A549 (cell line): ENCODE data around the gene ZNF750. TPM values are rescaled to one million over a fixed set of nuclear protein-coding genes. Genes with fewer than 3 reads are reported as not detected.

Source experiments
- ATAC-seq, 2 experiments: fragments of 200-7000 bp in 1 of 2; fragments of >200 bp in 1 of 2; cut with Nextera tagmentation in 1 of 2; cut with Tn5 transposase in 1 of 2; 3 replicates each; pipeline versions ENCODE4 v1.8.0 to v1.9.1; 2018 to 2020; ENCODE audit warnings: mild to moderate bottlenecking in 1 of 2, moderate library complexity in 1 of 2
- CTCF ChIA-PET: fragments of 300-600 bp; sonication (Branson Sonifier 250); formaldehyde crosslinking; extraction: SDS; loops from one replicate; lab custom pipeline; 2021; ENCODE audit warnings: antibody characterized with exemption, inconsistent platforms; lab: Yijun Ruan, JAX
- POLR2A ChIA-PET: fragments of 350-600 bp; formaldehyde crosslinking; extraction: SDS; loops from one replicate; lab custom pipeline; 2021; ENCODE audit warnings: antibody characterized with exemption, inconsistent platforms; lab: Yijun Ruan, JAX
- DNase-seq, 2 experiments: peaks; one replicate each; pipeline versions ENCODE4 v3.0.0 to v3.0.0-alpha.2; 2011 to 2016; ENCODE audit warnings: low read depth in 1 of 2, low spot score in 1 of 2
- FAIRE-seq: peaks from 2 replicates; lab custom pipeline; 2011; peaks lifted over from hg19 to GRCh38; lab: Jason Lieb, UNC
- H3K27ac ChIP-seq, 2 experiments: fragments of >200 bp; sonication (Bioruptor Twin); formaldehyde crosslinking; 3 replicates each; pipeline ENCODE4 v1.5.1; 2016 to 2017
- H3K4me1 ChIP-seq: fragments of >200 bp; sonication (Bioruptor Twin); formaldehyde crosslinking; 3 replicates; pipeline ENCODE4 v1.6.1; 2016
- H3K4me2 ChIP-seq: fragments of >200 bp; sonication (Bioruptor Twin); formaldehyde crosslinking; 3 replicates; pipeline ENCODE4 v1.6.1; 2016
- H3K4me3 ChIP-seq: fragments of >200 bp; sonication (Bioruptor Twin); formaldehyde crosslinking; 3 replicates; pipeline ENCODE4 v1.5.1; 2016
- H3K9me3 ChIP-seq: fragments of >200 bp; sonication (Bioruptor Twin); formaldehyde crosslinking; 3 replicates; pipeline ENCODE4 v1.6.1; 2016
- BHLHE40 ChIP-seq: IDR thresholded peaks from 2 replicates; pipeline ENCODE4 v1.6.1; 2012; ENCODE audit warnings: low read depth, low read length, inconsistent platforms
- CBX2 ChIP-seq: fragments of 200-600 bp; sonication (generic); IDR thresholded peaks from 2 replicates; pipeline ENCODE4 v1.6.1; 2016; ENCODE audit warnings: low read depth, mild to moderate bottlenecking, borderline replicate concordance
- CEBPB ChIP-seq, 2 experiments: fragments of >200 bp in 1 of 2; sonication (Bioruptor Twin) in 1 of 2; formaldehyde crosslinking in 1 of 2; IDR thresholded peaks; 2 replicates each; pipeline ENCODE4 v1.6.1; 2012 to 2016
- CHD2 ChIP-seq: fragments of 150-350 bp; IDR thresholded peaks from 2 replicates; pipeline ENCODE4 v1.6.1; 2014; ENCODE audit warnings: low read length; ENCODE audit not compliant: partially characterized antibody
- CHD4 ChIP-seq: fragments of 200-600 bp; sonication (generic); IDR thresholded peaks from 2 replicates; pipeline ENCODE4 v1.6.1; 2016; ENCODE audit warnings: antibody characterized with exemption, mild to moderate bottlenecking, borderline replicate concordance
- EP300 ChIP-seq, 2 experiments: fragments of >200 bp; sonication (Bioruptor Twin); formaldehyde crosslinking; IDR thresholded peaks; 2 replicates in 1 of 2; 3 replicates in 1 of 2; pipeline ENCODE4 v1.6.1; 2016 to 2017
- FOSB ChIP-seq: fragments of 250-450 bp; sonication (Bioruptor Pico); IDR thresholded peaks from 2 replicates; pipeline ENCODE4 v1.5.0; 2020; ENCODE audit warnings: mild to moderate bottlenecking, moderate library complexity
- FOXS1 ChIP-seq: fragments of 250-450 bp; sonication (Bioruptor Pico); IDR thresholded peaks from 2 replicates; pipeline ENCODE4 v1.5.0; 2020; ENCODE audit warnings: mild to moderate bottlenecking, moderate library complexity
- GATA3 ChIP-seq: IDR thresholded peaks from 2 replicates; pipeline ENCODE4 v1.6.1; 2012; ENCODE audit warnings: borderline replicate concordance
- JUNB ChIP-seq: fragments of >200 bp; sonication (Bioruptor Twin); formaldehyde crosslinking; IDR thresholded peaks from 2 replicates; pipeline ENCODE4 v1.6.1; 2016
- MYC ChIP-seq: IDR thresholded peaks from 2 replicates; pipeline ENCODE4 v1.6.1; 2012; ENCODE audit warnings: mild to moderate bottlenecking, inconsistent platforms, low read length, improper control_type of control experiment, borderline replicate concordance
- NFE2L2 ChIP-seq: fragments of 150-350 bp; conservative IDR thresholded peaks from 2 replicates; pipeline ENCODE4 v1.6.1; 2014; ENCODE audit warnings: low read length
- NPAS2 ChIP-seq: fragments of 250-450 bp; sonication (Bioruptor Pico); IDR thresholded peaks from 2 replicates; pipeline ENCODE4 v1.8.0; 2022; ENCODE audit warnings: mild to moderate bottlenecking, moderate library complexity, borderline replicate concordance
- NR3C1 ChIP-seq: fragments of >200 bp; sonication (Bioruptor Twin); formaldehyde crosslinking; IDR thresholded peaks from 3 replicates; pipeline ENCODE4 v1.6.1; 2017
- PHF8 ChIP-seq: fragments of 200-600 bp; sonication (generic); IDR thresholded peaks from 2 replicates; pipeline ENCODE4 v1.6.1; 2016; ENCODE audit warnings: low read depth, mild to moderate bottlenecking, antibody characterized with exemption, moderate library complexity, borderline replicate concordance
- POLR2AphosphoS2 ChIP-seq: conservative IDR thresholded peaks from 2 replicates; pipeline ENCODE4 v1.6.1; 2012; ENCODE audit warnings: low read length, improper control_type of control experiment, inconsistent platforms
- RAD21 ChIP-seq, 2 experiments: fragments of >200 bp in 1 of 2; sonication (Bioruptor Twin) in 1 of 2; formaldehyde crosslinking in 1 of 2; IDR thresholded peaks in 1 of 2; conservative IDR thresholded peaks in 1 of 2; 2 replicates in 1 of 2; 3 replicates in 1 of 2; pipeline ENCODE4 v1.6.1; 2012 to 2018; ENCODE audit warnings: inconsistent platforms in 1 of 2
- RARB ChIP-seq: fragments of 250-450 bp; sonication (Bioruptor Pico); IDR thresholded peaks from 2 replicates; pipeline ENCODE4 v1.8.0; 2021; ENCODE audit warnings: mild to moderate bottlenecking, moderate library complexity
- RCOR1 ChIP-seq: fragments of 150-350 bp; IDR thresholded peaks from 2 replicates; pipeline ENCODE4 v1.6.1; 2014; ENCODE audit warnings: antibody characterized with exemption, low read length, low read depth
- RFX5 ChIP-seq: fragments of 450-650 bp; IDR thresholded peaks from 2 replicates; pipeline ENCODE4 v1.7.1; 2014; ENCODE audit warnings: antibody characterized with exemption, mild to moderate bottlenecking, moderate library complexity
- RNF2 ChIP-seq: fragments of 200-600 bp; sonication (generic); IDR thresholded peaks from 2 replicates; pipeline ENCODE4 v1.6.1; 2016; ENCODE audit warnings: low read depth, mild to moderate bottlenecking, antibody characterized with exemption, moderate library complexity, borderline replicate concordance
- SMC3 ChIP-seq: fragments of >200 bp; sonication (Bioruptor Twin); formaldehyde crosslinking; IDR thresholded peaks from 3 replicates; pipeline ENCODE4 v1.6.1; 2018; ENCODE audit warnings: inconsistent platforms
- SREBF2 ChIP-seq: fragments of 450-650 bp; IDR thresholded peaks from 2 replicates; pipeline ENCODE4 v1.6.1; 2014; ENCODE audit warnings: mild to moderate bottlenecking, moderate library complexity
- TP53 ChIP-seq: fragments of 250-450 bp; sonication (Bioruptor Pico); IDR thresholded peaks from 2 replicates; pipeline ENCODE4 v1.5.0; 2021; ENCODE audit warnings: mild to moderate bottlenecking, moderate library complexity
- ZC3H11A ChIP-seq: fragments of 450-650 bp; IDR thresholded peaks from 2 replicates; pipeline ENCODE4 v1.6.1; 2014; ENCODE audit warnings: antibody characterized with exemption, mild to moderate bottlenecking
- ZNF302 ChIP-seq: fragments of 250-450 bp; sonication (Bioruptor Pico); IDR thresholded peaks from 2 replicates; pipeline ENCODE4 v1.9.0; 2021; ENCODE audit warnings: inconsistent platforms, mild to moderate bottlenecking, moderate library complexity
- ZSCAN20 ChIP-seq: fragments of 250-450 bp; sonication (Bioruptor Pico); IDR thresholded peaks from 2 replicates; pipeline ENCODE4 v1.8.0; 2022; ENCODE audit warnings: mild to moderate bottlenecking, moderate library complexity
- WGBS: methylation state at CpG from one replicate; pipeline ENCODE4 v1.1.6; 2017; ENCODE audit errors: missing lambda C conversion rate; 5-methylcytosine and 5-hydroxymethylcytosine counted together
- polyA plus RNA-seq, 4 experiments: library from polyadenylated mRNA; depleted of rRNA in 3 of 4; stranded (reverse); fragments of >200 nt; fragmentation: RNase III in 1 of 4; extraction: RNeasy Plus Mini Kit Qiagen cat#74134 plus additional on column Dnase treatment in 1 of 4; gene quantifications; 2 replicates in 3 of 4; 3 replicates in 1 of 4; pipeline ENCODE4 v1.2.3, GENCODE V29; 2011 to 2017
- TF ChIP-seq, protein P1 (sequence below): fragments of 450-650 bp; IDR thresholded peaks from 2 replicates; pipeline ENCODE4 v1.6.1; 2014; ENCODE audit warnings: antibody characterized with exemption
- TF ChIP-seq, protein P2 (sequence below): IDR thresholded peaks from 2 replicates; pipeline ENCODE4 v1.6.1; 2012
- TF ChIP-seq, protein P3 (sequence below): fragments of 150-350 bp; IDR thresholded peaks from 2 replicates; pipeline ENCODE4 v1.6.1; 2014; ENCODE audit warnings: low read depth, mild to moderate bottlenecking, low read length
- TF ChIP-seq, protein P4 (sequence below): fragments of >200 bp; sonication (Bioruptor Twin); formaldehyde crosslinking; IDR thresholded peaks from 3 replicates; pipeline ENCODE4 v1.5.1; 2016
- TF ChIP-seq, protein P5 (sequence below): fragments of >200 bp; sonication (Bioruptor Twin); formaldehyde crosslinking; IDR thresholded peaks from 3 replicates; pipeline ENCODE4 v1.6.1; 2016

The ZNF750 gene
- polyA plus RNA-seq, 2 of the 4 experiments (the other 2 are of a cell fraction), result not detected

DNA sequence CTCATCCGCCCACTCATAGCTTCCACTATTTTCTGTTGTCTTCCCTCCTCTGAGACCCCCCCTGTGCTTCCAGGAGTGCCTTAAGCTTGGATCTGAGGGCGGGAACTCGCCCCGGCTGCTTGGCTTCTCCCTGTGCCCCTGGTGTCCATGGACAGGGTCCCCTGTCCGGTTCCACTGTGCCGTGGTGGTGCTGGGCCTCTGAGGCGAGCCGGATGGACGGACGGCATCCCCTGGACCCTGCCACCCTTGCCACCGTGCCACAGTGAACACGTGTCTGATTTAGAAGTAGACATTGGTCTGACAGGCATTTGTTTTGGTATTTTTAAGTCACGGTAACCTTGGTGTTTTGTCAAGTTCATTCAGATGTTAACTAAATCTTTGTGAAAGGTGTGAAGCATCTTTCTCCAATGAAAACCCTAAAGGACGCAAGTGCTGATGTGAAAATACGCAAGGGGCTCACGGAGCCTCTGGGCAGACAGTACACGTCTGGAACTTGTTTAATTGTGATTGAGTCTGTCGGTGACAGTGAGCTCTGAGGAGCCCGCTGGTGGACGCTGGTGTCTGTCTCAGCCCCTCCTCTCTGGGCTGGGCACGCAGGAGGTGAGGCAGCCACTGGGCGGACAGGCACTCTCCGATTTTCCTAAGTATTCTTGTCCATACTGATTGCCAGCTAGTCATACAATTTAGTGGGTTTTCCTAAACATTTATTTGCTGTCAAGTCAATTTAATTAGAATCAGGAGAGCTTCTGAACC lies 26.3 kb downstream of the ZNF750 start:
- Histone ChIP-seq H3K4me3 (no peak overlapping the region), H3K4me2 (no peak overlapping the region), H3K27ac (no peak overlapping the region), H3K4me1 (no peaks in the 10 kb centered on the region), H3K9me3 (no peaks in the 10 kb centered on the region)
- ATAC-seq (no peak), FAIRE-seq (no peak), DNase-seq (no peak)
- 95% methylated on average over 23 of the region's 23 CpGs for WGBS
- POLR2A ChIA-PET, result no interaction called here
- TF ChIP-seq RAD21 (conservative IDR thresholded peaks at IDR 0.05 in 1 of 2, IDR thresholded peaks at IDR 0.05 in 1 of 2) (no peak), MYC (no peak), NPAS2 (CRISPR knock-in tag) (no peak), PHF8 (no peak), TP53 (no peak), RARB (CRISPR knock-in tag) (no peak), JUNB (no peak), POLR2AphosphoS2 (no peak), ZNF302 (CRISPR knock-in tag) (no peak), ZC3H11A (no peak), NR3C1 (no peak), SMC3 (no peak), BHLHE40 (no peak)
- TF ChIP-seq, protein P1, sequence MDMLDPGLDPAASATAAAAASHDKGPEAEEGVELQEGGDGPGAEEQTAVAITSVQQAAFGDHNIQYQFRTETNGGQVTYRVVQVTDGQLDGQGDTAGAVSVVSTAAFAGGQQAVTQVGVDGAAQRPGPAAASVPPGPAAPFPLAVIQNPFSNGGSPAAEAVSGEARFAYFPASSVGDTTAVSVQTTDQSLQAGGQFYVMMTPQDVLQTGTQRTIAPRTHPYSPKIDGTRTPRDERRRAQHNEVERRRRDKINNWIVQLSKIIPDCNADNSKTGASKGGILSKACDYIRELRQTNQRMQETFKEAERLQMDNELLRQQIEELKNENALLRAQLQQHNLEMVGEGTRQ, result no peak
- CTCF ChIA-PET, result interaction anchor here (1.1 kb wide), 1 partner anchor 32 kb away, joined by 5 read pairs; no protein-coding TSS in a partner anchor

DNA sequence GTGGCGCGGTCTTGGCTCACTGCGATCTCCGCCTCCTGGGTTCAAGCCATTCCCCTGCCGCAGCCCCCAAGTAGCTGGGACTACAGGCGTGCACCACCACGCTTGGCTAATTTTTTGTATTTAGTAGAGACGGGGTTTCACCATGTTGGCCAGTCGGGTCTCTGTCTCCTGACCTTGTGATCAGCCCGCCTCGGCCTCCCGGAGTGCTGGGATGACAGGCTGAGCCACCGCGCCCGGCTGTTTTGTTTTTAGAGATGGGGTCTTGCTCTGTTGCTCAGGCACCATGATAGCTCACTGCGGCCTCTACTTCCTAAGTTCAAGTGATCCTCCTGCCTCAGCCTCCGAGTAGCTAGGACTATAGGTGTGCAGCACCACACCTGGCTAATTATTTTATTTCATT lies 27.2 kb downstream of the ZNF750 start:
- ATAC-seq (no peak), FAIRE-seq (no peak)

DNA sequence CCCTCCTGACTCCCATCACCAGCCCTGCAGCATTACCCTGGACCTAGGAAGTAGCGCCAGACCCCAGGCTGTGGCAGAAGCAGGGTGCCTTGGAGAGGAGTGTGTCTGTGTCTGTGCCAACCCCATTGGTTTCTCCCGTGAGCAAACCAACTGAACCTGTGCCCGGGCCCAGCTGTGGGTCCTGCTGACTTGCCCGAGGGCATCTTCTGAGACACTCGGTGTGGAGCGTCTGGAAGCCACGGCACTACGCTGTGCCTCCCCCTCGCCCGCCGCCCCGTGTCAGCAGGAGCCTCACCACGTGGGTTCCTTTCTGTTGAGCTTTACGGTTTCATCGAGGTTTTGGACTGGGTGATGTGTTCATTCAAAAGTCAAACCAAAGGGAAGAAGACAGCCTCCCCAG lies 27.8 kb downstream of the ZNF750 start:
- no peak for DNase-seq
- Histone ChIP-seq H3K4me2 (no peak overlapping the region), H3K4me3 (no peak overlapping the region), H3K27ac (no peak overlapping the region), H3K4me1 (no peaks in the 10 kb centered on the region), H3K9me3 (no peaks in the 10 kb centered on the region)
- ATAC-seq, result no peak
- ChIA-PET POLR2A (no interaction called here), CTCF (interaction anchor here (1.5 kb wide), 1 partner anchor 30 kb away, joined by 6 read pairs; no protein-coding TSS in a partner anchor)
- no peak for FAIRE-seq
- 95% methylated on average over 14 of the region's 15 CpGs for WGBS
- TF ChIP-seq CBX2, result no peak
- TF ChIP-seq CHD4, result no peak
- TF ChIP-seq NFE2L2, result no peak
- TF ChIP-seq, protein P2, sequence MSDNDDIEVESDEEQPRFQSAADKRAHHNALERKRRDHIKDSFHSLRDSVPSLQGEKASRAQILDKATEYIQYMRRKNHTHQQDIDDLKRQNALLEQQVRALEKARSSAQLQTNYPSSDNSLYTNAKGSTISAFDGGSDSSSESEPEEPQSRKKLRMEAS, result no peak
- TF ChIP-seq RAD21 (conservative IDR thresholded peaks at IDR 0.05 in 1 of 2, IDR thresholded peaks at IDR 0.05 in 1 of 2), result no peak
- TF ChIP-seq FOSB (CRISPR knock-in tag), result no peak
- TF ChIP-seq, protein P3, sequence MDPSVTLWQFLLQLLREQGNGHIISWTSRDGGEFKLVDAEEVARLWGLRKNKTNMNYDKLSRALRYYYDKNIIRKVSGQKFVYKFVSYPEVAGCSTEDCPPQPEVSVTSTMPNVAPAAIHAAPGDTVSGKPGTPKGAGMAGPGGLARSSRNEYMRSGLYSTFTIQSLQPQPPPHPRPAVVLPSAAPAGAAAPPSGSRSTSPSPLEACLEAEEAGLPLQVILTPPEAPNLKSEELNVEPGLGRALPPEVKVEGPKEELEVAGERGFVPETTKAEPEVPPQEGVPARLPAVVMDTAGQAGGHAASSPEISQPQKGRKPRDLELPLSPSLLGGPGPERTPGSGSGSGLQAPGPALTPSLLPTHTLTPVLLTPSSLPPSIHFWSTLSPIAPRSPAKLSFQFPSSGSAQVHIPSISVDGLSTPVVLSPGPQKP, result no peak
- no peak for TF ChIP-seq ZSCAN20 (CRISPR knock-in tag)
- no peak for TF ChIP-seq TP53
- TF ChIP-seq, protein P4, sequence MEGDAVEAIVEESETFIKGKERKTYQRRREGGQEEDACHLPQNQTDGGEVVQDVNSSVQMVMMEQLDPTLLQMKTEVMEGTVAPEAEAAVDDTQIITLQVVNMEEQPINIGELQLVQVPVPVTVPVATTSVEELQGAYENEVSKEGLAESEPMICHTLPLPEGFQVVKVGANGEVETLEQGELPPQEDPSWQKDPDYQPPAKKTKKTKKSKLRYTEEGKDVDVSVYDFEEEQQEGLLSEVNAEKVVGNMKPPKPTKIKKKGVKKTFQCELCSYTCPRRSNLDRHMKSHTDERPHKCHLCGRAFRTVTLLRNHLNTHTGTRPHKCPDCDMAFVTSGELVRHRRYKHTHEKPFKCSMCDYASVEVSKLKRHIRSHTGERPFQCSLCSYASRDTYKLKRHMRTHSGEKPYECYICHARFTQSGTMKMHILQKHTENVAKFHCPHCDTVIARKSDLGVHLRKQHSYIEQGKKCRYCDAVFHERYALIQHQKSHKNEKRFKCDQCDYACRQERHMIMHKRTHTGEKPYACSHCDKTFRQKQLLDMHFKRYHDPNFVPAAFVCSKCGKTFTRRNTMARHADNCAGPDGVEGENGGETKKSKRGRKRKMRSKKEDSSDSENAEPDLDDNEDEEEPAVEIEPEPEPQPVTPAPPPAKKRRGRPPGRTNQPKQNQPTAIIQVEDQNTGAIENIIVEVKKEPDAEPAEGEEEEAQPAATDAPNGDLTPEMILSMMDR, result no peak
- no peak for TF ChIP-seq FOXS1 (CRISPR knock-in tag)
- TF ChIP-seq SREBF2, result no peak

More for the DNA sequence above, 27.2 kb downstream of the ZNF750 start:
- POLR2A ChIA-PET, result no interaction called here
- H3K4me1 ChIP-seq, result no peaks in the 10 kb centered on the region
- no peak for DNase-seq
- TF ChIP-seq GATA3, result no peak
- TF ChIP-seq BHLHE40, result no peak
- TF ChIP-seq CHD2, result no peak
- TF ChIP-seq RCOR1, result no peak
- TF ChIP-seq EP300 (IDR thresholded peaks at IDR 0.05), result no peak
- no peak for TF ChIP-seq SREBF2
- TF ChIP-seq NR3C1, result no peak
- no peak for TF ChIP-seq RNF2
- TF ChIP-seq PHF8, result no peak
- no peak for TF ChIP-seq RFX5
- TF ChIP-seq, protein P5, sequence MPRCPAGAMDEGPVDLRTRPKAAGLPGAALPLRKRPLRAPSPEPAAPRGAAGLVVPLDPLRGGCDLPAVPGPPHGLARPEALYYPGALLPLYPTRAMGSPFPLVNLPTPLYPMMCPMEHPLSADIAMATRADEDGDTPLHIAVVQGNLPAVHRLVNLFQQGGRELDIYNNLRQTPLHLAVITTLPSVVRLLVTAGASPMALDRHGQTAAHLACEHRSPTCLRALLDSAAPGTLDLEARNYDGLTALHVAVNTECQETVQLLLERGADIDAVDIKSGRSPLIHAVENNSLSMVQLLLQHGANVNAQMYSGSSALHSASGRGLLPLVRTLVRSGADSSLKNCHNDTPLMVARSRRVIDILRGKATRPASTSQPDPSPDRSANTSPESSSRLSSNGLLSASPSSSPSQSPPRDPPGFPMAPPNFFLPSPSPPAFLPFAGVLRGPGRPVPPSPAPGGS, result no peak
- TF ChIP-seq CBX2, result no peak
- no peak for TF ChIP-seq RARB (CRISPR knock-in tag)
- no peak for TF ChIP-seq CEBPB (IDR thresholded peaks at IDR 0.05)
- no peak overlapping the region for H3K4me3 ChIP-seq
- no peak overlapping the region for H3K4me2 ChIP-seq
- no peaks in the 10 kb centered on the region for H3K9me3 ChIP-seq
- 96% methylated on average over 17 of the region's 17 CpGs for WGBS
- H3K27ac ChIP-seq, result no peak overlapping the region
- CTCF ChIA-PET, result interaction anchor here (1.5 kb wide), 1 partner anchor 31 kb away, joined by 6 read pairs; no protein-coding TSS in a partner anchor
